Activated CD4-positive, alpha-beta memory T cell treated with anti-CD3 and anti-CD28 coated beads for 36 hours (primary cell): ENCODE data around the gene E2F1. TPM values are rescaled to one million over a fixed set of nuclear protein-coding genes. Genes with fewer than 3 reads are reported as not detected.

Experiments
- CTCF ChIA-PET: fragments of 350-600 bp; sonication (Branson Sonifier 250); formaldehyde crosslinking; loops from one replicate; lab custom pipeline; 2021; ENCODE audit warnings: antibody characterized with exemption, inconsistent platforms; lab: Charles Lee
- POLR2A ChIA-PET: fragments of 350-600 bp; sonication (Branson Sonifier 250); formaldehyde crosslinking; loops from one replicate; lab custom pipeline; 2021; ENCODE audit warnings: antibody characterized with exemption; lab: Charles Lee
- DNase-seq: peaks from one replicate; pipeline ENCODE4 v3.0.0-alpha.2; 2020
- H3K27ac Mint-ChIP-seq: one replicate; pipeline ENCODE4 v1.8.0; 2021; ENCODE audit warnings: mixed read lengths
- H3K27me3 Mint-ChIP-seq: one replicate; pipeline ENCODE4 v1.8.0; 2021; ENCODE audit warnings: mixed read lengths
- H3K36me3 Mint-ChIP-seq: one replicate; pipeline ENCODE4 v1.8.0; 2021; ENCODE audit warnings: mixed read lengths
- H3K4me1 Mint-ChIP-seq: one replicate; pipeline ENCODE4 v1.8.0; 2021; ENCODE audit warnings: low read depth, mixed read lengths
- H3K4me3 Mint-ChIP-seq: one replicate; pipeline ENCODE4 v1.8.0; 2021; ENCODE audit warnings: mild to moderate bottlenecking, mixed read lengths
- H3K9me3 Mint-ChIP-seq: one replicate; pipeline ENCODE4 v1.8.0; 2021; ENCODE audit warnings: mixed read lengths
- intact Hi-C: fragments of 100-400 bp; cut with micrococcal nuclease; formaldehyde crosslinking; loops from one replicate; pipeline ENCODE4 v1.15.1; 2023
- total RNA-seq, 2 experiments: library from RNA; stranded (reverse); gene quantifications; one replicate each; pipeline ENCODE4 v1.2.3, GENCODE V29; 2021

Gene E2F1
- total RNA-seq = 10 to 100 TPM; 66.8 to 67.8 TPM

- Mint-ChIP-seq H3K9me3 (no peaks in the 10 kb centered on the region), H3K27me3 (no peaks in the 10 kb centered on the region), H3K4me1 (peaks cover 70% of the 10 kb centered on the region), H3K27ac (peak within 1 kb of the TSS; percentile 87), H3K36me3 (peaks cover 14% of the 10 kb centered on the region), H3K4me3 (peak within 1 kb of the TSS; percentile 93)
- DNase-seq = peak; percentile 98
- intact Hi-C loops = loop anchor here (1.0 to 5.0 kb wide), 5 partner anchors 24 to 426 kb away; partner anchors contain the start of genes C20orf144, CHMP4B, EIF2S2 and PXMP4
- ChIA-PET CTCF (interaction anchor here (1.2 to 3.5 kb wide), 5 partner anchors 19 to 46 kb away, joined by 3 to 28 read pairs (median 5); partner anchors contain the start of genes ACTL10 and PXMP4), POLR2A (interaction anchor here (1.0 to 3.5 kb wide), 5 partner anchors 12 to 307 kb away, joined by 3 to 21 read pairs (median 7); partner anchors contain the start of genes ACTL10 and NECAB3)
Observed at GRCh38 chr20:33686100-33686983, at the start of gene E2F1. E2F1 (minus strand) TSS chr20:33686385; CDS start chr20:33686264, 121 bp downstream.

DNA sequence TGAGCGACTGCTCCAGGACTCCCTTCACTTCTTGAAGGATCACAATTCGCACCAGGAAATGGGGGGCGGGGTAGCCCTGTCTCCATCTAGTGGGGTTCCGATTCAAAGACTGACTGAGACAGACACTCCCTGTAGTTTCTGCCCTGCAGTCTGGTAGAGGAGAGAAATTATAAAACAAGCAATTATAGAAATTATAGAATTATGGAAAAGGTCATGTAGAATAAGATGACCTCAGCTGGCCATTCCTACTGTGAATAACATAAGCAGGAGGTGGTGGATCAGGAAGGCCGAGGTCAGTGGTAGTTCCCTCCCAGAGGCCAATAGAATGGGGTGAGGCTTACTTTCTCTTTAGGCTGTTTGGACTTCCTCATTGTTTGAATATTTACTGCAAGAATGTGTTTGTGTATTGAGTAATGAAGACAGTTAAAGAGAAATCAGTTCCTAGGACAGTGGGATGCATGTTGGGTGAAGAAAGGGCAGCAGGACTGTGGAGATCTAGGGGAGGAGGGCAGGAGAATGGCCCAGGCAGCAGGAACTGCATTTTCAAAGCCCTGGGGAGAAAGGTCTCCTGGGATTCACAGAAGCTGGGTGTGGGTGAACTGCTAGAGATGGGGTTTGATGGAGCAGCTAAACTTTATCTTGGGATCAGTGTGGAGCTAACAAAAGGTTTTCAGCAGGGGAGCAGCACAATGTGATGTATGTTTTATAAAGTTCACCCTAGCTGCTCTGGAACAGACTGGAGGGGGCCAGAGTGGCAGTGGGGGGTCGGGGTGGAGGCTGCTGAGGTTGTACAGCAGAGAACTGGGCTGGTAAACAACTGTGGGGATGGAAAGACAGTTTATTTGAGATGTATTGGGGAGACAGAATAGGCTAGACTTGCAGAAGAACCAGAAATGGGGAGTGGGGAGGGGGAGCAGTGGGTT lies 47.7 kb upstream of the E2F1 start:
- peak overlapping the region; percentile 75 for H3K4me3 Mint-ChIP-seq
- POLR2A ChIA-PET = interaction anchor here (0.5 to 2.0 kb wide), 2 partner anchors 11 to 14 kb away, joined by 3 to 24 read pairs; partner anchors contain the start of gene PXMP4
- intact Hi-C loops = loop anchor here (2.0 to 5.0 kb wide), 4 partner anchors 47 to 292 kb away; partner anchors contain the start of genes E2F1, RALY and SNTA1
- CTCF ChIA-PET = interaction anchor here (1.1 to 2.5 kb wide), 4 partner anchors 8 to 70 kb away, joined by 3 to 24 read pairs (median 4); partner anchors contain the start of gene ACTL10
- H3K4me1 Mint-ChIP-seq = peaks cover 19% of the 10 kb centered on the region
- no peak for DNase-seq
- H3K36me3 Mint-ChIP-seq = peaks cover 14% of the 10 kb centered on the region
- H3K9me3 Mint-ChIP-seq = peaks cover 12% of the 10 kb centered on the region
- H3K27ac Mint-ChIP-seq = no peak overlapping the region
- no peaks in the 10 kb centered on the region for H3K27me3 Mint-ChIP-seq

DNA sequence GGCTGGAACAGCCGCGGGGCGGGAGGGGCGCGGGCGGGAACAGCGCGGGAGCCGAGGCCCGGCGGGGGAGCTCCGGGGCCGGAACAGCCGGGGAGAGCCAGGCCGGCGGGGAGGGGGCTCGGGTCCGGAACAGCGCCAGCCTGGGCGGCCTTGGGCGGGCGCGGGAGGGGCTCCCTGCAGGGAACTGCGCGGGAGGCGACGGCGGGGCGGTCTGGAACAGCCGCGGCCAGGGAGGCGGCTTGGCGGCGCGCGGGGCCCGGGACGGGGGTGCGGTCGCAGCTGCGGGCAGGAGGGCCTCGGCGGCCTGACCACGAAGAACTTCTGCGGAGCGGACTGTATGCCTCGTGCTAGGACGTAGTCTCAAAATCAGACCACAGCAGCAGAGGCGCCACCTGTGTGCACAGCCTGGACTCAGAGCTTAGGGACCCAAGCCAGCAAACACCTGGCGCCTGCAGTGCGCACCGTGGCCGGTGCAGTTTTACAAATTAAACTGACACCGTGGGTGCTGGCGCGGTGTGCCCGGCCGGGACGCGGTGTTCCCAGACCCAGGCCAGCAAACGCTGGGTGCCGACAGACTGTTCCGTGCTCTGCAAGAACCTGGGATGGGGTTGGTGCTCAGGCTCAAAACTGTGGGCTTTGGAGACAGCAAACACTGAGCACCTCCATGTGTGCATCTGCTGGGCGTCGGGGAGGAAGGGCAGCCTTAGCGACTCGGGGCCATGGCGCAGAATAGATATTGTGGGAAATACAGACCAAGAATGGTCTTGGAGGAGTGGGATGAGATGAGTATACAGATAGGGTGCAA lies 46.2 kb upstream of the E2F1 start:
- peaks cover 9% of the 10 kb centered on the region for H3K9me3 Mint-ChIP-seq
- ChIA-PET POLR2A (interaction anchor here (0.8 to 2.0 kb wide), 6 partner anchors 13 to 277 kb away, joined by 3 to 24 read pairs (median 4); partner anchors contain the start of genes ACTL10, CBFA2T2 and PXMP4), CTCF (interaction anchor here (1.0 to 2.5 kb wide), 11 partner anchors 10 to 289 kb away, joined by 3 to 24 read pairs (median 4); partner anchors contain the start of genes ACTL10, CBFA2T2, CHMP4B and PXMP4)
- intact Hi-C loops = loop anchor here (1.0 to 5.0 kb wide), 5 partner anchors 12 to 290 kb away; partner anchors contain the start of genes E2F1, PXMP4, RALY and SNTA1
- H3K36me3 Mint-ChIP-seq = peaks cover 11% of the 10 kb centered on the region
- peak overlapping the region; percentile 33 for H3K27ac Mint-ChIP-seq
- DNase-seq = peak; percentile 85
- no peaks in the 10 kb centered on the region for H3K27me3 Mint-ChIP-seq
- H3K4me3 Mint-ChIP-seq = peak overlapping the region; percentile 75
- H3K4me1 Mint-ChIP-seq = peaks cover 19% of the 10 kb centered on the region

- peaks cover 6% of the 10 kb centered on the region for H3K9me3 Mint-ChIP-seq
- intact Hi-C loops = loop anchor here (1.0 to 5.0 kb wide), 6 partner anchors 11 to 289 kb away; partner anchors contain the start of genes E2F1, PXMP4, RALY and SNTA1
- ChIA-PET CTCF (interaction anchor here (1.0 to 2.5 kb wide), 10 partner anchors 11 to 288 kb away, joined by 3 to 24 read pairs (median 4); partner anchors contain the start of genes ACTL10, CBFA2T2, CHMP4B and PXMP4), POLR2A (interaction anchor here (1.0 to 2.0 kb wide), 5 partner anchors 12 to 242 kb away, joined by 3 to 24 read pairs (median 5); partner anchors contain the start of genes ACTL10, CBFA2T2 and PXMP4)
- H3K27ac Mint-ChIP-seq = peak within 1 kb of the TSS; percentile 82
- DNase-seq = peak; percentile 92
- peaks cover 19% of the 10 kb centered on the region for H3K4me1 Mint-ChIP-seq
- H3K27me3 Mint-ChIP-seq = no peaks in the 10 kb centered on the region
- peak within 1 kb of the TSS; percentile 75 for H3K4me3 Mint-ChIP-seq
- H3K36me3 Mint-ChIP-seq = peaks cover 8% of the 10 kb centered on the region
Observed at GRCh38 chr20:33731693-33732165, 45.5 kb upstream of the E2F1 start, which contains the start of gene ZNF341. ZNF341 (plus strand) TSS chr20:33731996; CDS start chr20:33732022, 26 bp downstream.

DNA sequence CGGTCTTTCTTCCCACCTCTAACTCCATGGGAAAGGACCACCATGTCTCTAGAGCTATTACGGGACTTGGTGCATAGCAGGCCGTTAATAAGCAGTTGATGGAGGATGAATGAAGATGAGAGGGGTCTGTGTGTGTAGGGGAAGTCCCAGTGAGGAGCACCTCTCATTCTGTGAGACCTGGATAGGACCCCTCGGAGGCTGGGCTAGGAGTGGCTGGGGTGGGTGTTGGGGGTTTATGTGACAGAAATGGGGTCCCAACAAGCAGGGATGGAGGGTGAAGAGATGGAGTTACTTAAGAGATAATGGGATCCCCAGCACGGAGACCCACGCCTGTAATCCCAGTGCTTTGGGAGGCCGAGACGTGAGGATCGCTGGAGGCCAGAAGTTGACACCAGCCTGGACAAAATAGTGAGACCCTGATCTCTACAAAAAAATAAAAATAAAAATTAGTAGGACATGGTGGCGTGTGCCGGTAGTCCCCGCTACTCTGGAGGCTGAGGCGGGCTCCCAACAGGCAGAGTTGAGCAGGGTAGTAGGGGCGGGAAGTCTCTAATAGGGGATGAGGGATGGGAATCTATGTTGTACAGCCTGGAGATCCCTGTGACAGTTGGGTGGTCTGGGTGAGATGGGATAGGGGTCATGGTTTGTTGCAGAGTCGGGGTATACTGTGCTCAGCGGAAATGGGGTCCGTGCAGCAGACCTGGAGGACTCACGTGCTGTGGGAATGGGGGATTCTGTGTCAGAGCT lies 44.9 kb upstream of the E2F1 start:
- Mint-ChIP-seq H3K4me3 (peak overlapping the region; percentile 75), H3K27me3 (no peaks in the 10 kb centered on the region), H3K4me1 (peaks cover 19% of the 10 kb centered on the region), H3K27ac (peak overlapping the region; percentile 82), H3K9me3 (peaks cover 2% of the 10 kb centered on the region), H3K36me3 (peaks cover 2% of the 10 kb centered on the region)
- ChIA-PET POLR2A (interaction anchor here (1.2 to 2.0 kb wide), 4 partner anchors 11 to 242 kb away, joined by 3 to 24 read pairs (median 12); partner anchors contain the start of genes ACTL10, CBFA2T2 and PXMP4), CTCF (interaction anchor here (1.5 to 2.5 kb wide), 4 partner anchors 11 to 288 kb away, joined by 3 to 24 read pairs (median 10); partner anchors contain the start of genes ACTL10, PXMP4 and SNTA1)
- DNase-seq = no peak
- intact Hi-C loops = loop anchor here (1.0 to 5.0 kb wide), 4 partner anchors 174 to 289 kb away; partner anchors contain the start of genes RALY and SNTA1

DNA sequence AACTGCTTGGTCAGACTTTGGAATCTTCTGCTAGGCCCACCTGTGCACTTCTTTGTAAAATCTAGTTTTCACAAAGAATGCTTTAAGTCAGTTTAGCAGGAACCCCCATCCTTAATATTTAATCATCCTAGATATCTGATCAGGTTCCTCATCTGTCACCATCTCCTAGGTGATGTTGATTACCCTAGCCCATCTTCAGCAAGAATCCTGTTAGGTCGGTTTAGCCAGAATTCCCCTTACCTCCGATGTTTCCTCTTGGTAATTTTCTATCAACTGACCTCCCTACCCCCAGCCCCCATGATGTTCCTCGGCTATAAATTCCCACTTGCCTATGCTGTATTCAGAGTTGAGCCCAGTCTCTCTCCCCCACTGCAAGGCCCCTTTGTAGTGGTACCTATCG lies 42.9 kb upstream of the E2F1 start:
- CTCF ChIA-PET = interaction anchor here (1.4 kb wide), 1 partner anchor 61 kb away, joined by 6 read pairs; no protein-coding TSS in a partner anchor
- POLR2A ChIA-PET = no interaction called here
- intact Hi-C loops = no loop called here

GRCh38 chr20:33728463-33728862 lies 42.3 kb upstream of the E2F1 start:
- Mint-ChIP-seq H3K36me3 (no peaks in the 10 kb centered on the region), H3K4me3 (no peak overlapping the region)
- intact Hi-C loops = no loop called here

More for the DNA sequence above, 42.9 kb upstream of the E2F1 start:
- Mint-ChIP-seq H3K27ac (no peak overlapping the region), H3K27me3 (no peaks in the 10 kb centered on the region), H3K36me3 (no peaks in the 10 kb centered on the region), H3K9me3 (no peaks in the 10 kb centered on the region), H3K4me3 (no peak overlapping the region), H3K4me1 (peaks cover 17% of the 10 kb centered on the region)
- no peak for DNase-seq

DNA sequence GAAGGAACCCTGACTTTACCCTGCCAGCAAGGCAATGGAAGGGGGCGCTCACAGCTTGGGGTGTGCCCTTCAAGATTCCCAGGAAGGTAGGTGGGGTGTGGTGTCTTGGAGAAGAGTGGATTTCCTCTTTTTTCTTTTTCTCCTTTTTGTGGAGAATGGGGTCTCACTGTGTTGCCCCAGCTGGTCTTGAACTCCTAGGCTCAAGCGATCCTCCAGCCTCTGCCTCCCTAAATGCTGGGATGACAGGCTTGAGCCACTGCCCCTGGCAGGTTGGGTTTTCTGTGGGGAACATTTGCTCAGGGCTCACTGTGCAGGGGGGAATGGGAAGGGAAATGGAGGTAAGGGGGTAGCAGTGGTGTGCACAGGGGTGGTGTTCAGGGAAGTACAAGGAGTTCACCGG lies 41.6 kb upstream of the E2F1 start:
- Mint-ChIP-seq H3K36me3 (no peaks in the 10 kb centered on the region), H3K9me3 (no peaks in the 10 kb centered on the region), H3K27me3 (no peaks in the 10 kb centered on the region), H3K27ac (no peak overlapping the region), H3K4me1 (peaks cover 10% of the 10 kb centered on the region), H3K4me3 (no peak overlapping the region)
- no peak for DNase-seq
- intact Hi-C loops = no loop called here
- POLR2A ChIA-PET = no interaction called here
- CTCF ChIA-PET = no interaction called here

More at GRCh38 chr20:33728463-33728862, 42.3 kb upstream of the E2F1 start:
- H3K27ac Mint-ChIP-seq = no peak overlapping the region
- DNase-seq = no peak
- peaks cover 11% of the 10 kb centered on the region for H3K4me1 Mint-ChIP-seq
- no peaks in the 10 kb centered on the region for H3K9me3 Mint-ChIP-seq
- ChIA-PET POLR2A (no interaction called here), CTCF (interaction anchor here (0.7 kb wide), 1 partner anchor 58 kb away, joined by 3 read pairs; no protein-coding TSS in a partner anchor)
- H3K27me3 Mint-ChIP-seq = no peaks in the 10 kb centered on the region

DNA sequence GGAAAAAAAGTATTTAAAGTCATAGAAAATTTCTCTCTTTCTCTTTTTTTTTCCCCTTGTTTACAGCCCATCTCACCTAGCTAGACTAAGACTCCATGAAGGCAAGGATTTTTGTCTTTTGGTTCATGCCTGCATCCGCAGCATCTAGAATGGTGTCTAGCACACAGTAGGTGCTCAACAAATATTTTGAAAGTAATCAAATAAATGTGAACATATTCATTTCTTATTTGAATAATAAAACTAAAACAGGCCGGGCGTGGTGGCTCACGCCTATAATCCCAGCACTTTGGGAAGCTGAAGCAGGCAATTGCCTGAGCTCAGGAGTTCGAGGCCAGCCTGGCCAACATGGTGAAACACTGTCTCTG lies 40.9 kb upstream of the E2F1 start:
- no peaks in the 10 kb centered on the region for H3K9me3 Mint-ChIP-seq
- intact Hi-C loops = no loop called here
- no peak overlapping the region for H3K27ac Mint-ChIP-seq
- H3K4me1 Mint-ChIP-seq = peaks cover 8% of the 10 kb centered on the region
- no peak overlapping the region for H3K4me3 Mint-ChIP-seq
- H3K36me3 Mint-ChIP-seq = no peaks in the 10 kb centered on the region
- ChIA-PET CTCF (interaction anchor here (0.7 to 1.4 kb wide), 2 partner anchors 32 to 59 kb away, joined by 3 to 5 read pairs; no protein-coding TSS in a partner anchor), POLR2A (no interaction called here)
- no peaks in the 10 kb centered on the region for H3K27me3 Mint-ChIP-seq
- DNase-seq = no peak
